ENCODE results near the gene FSD2. TPM values are rescaled to one million over a fixed set of nuclear protein-coding genes. Genes with fewer than 3 reads are reported as not detected.

FSD2 gene
- total RNA-seq, 1 experiment from 2014 or later = not detected

GRCh38 chr15:82790321-82790720 is 15.5 kb downstream of the FSD2 start:
- WGBS (ENCODE audit: extremely low coverage, insufficient read length, low lambda C conversion rate) = no CpG with 5 or more reads among the region's 11 CpGs

More at GRCh38 chr15:82790321-82790720, 15.5 kb downstream of the FSD2 start:
- Histone ChIP-seq H2BK120ac (ENCODE audit: low read depth, low read length, poor library complexity, severe bottlenecking) (no peak overlapping the region), H2BK5ac (ENCODE audit: insufficient read length, low read length) (no peak overlapping the region), H3K9me3 (ENCODE audit: control insufficient read depth, low read depth, low read length) (no peaks in the 10 kb centered on the region), H4K8ac (replicated peaks; ENCODE audit: insufficient read length, low read depth, low read length) (no peak overlapping the region), H3K23me2 (ENCODE audit: insufficient read length, low read depth, low read length, poor library complexity, severe bottlenecking) (no peaks in the 10 kb centered on the region), H2AFZ (ENCODE audit: low read length) (no peak overlapping the region), H3K27ac (ENCODE audit: insufficient read length, low read depth, low read length) (no peak overlapping the region), H3K9ac (ENCODE audit: extremely low read depth, insufficient read length, low read length) (no peak overlapping the region), H2BK20ac (ENCODE audit: low read depth, low read length, poor library complexity, severe bottlenecking) (no peak overlapping the region), H4K5ac (ENCODE audit: insufficient read length, low read depth, low read length) (no peak overlapping the region), H3K4me1 (ENCODE audit: insufficient read depth, low read length) (no peaks in the 10 kb centered on the region), H3K79me1 (ENCODE audit: insufficient read depth, low read depth, low read length, poor library complexity, severe bottlenecking) (no peaks in the 10 kb centered on the region), H3K27me3 (ENCODE audit: insufficient read depth, low read length) (no peaks in the 10 kb centered on the region), H3K14ac (ENCODE audit: insufficient read depth, low read length) (no peak overlapping the region), H3K4ac (ENCODE audit: low read depth, low read length) (no peak overlapping the region), H4K20me1 (ENCODE audit: control insufficient read depth, insufficient read depth, insufficient read length) (no peaks in the 10 kb centered on the region), H4K91ac (ENCODE audit: insufficient read length, low read depth, low read length) (no peak overlapping the region), H3K18ac (ENCODE audit: insufficient read length, low read depth, low read length) (no peak overlapping the region), H2AK5ac (ENCODE audit: insufficient read length, low read length) (no peak overlapping the region), H3K23ac (ENCODE audit: insufficient read length, low read depth, low read length) (no peak overlapping the region), H3K79me2 (ENCODE audit: insufficient read depth, low read length) (no peaks in the 10 kb centered on the region), H3K56ac (ENCODE audit: insufficient read length, low read depth, low read length) (no peak overlapping the region), H3T11ph (ENCODE audit: low read length) (no peak overlapping the region), H2BK15ac (ENCODE audit: low read depth, low read length) (no peak overlapping the region), H3K4me2 (ENCODE audit: insufficient read depth, insufficient read length, low read length) (no peak overlapping the region), H2BK12ac (ENCODE audit: insufficient read length, low read depth, low read length) (no peak overlapping the region)
- no peak overlapping the region for H3K4me3 Mint-ChIP-seq
- H3K9me3 Mint-ChIP-seq = peaks cover 8 to 14% of the 10 kb centered on the region in 2 experiments; a peak in 4 of 5 replicates
- no peaks in the 10 kb centered on the region for H3K36me3 Mint-ChIP-seq (ENCODE audit: insufficient read depth in 1 of 3, low read depth in 3 of 3)
- H3K27ac Mint-ChIP-seq = no peak overlapping the region
- TF ChIP-seq CTCF (conservative IDR thresholded peaks at IDR 0.05) = no peak
- peaks cover 30% of the 10 kb centered on the region for H3K27me3 Mint-ChIP-seq (ENCODE audit: low read depth)
- H3K4me1 Mint-ChIP-seq = no peaks in the 10 kb centered on the region
- no peak for DNase-seq
